Psoas muscle (tissue), 8 donors: Measurements from ENCODE around the gene MRPS2. TPM values are rescaled to one million over a fixed set of nuclear protein-coding genes. Genes with fewer than 3 reads are reported as not detected.

Experiments used
- ATAC-seq, 4 donors: fragments of 200-7000 bp; cut with Tn5 transposase; one replicate each; pipeline ENCODE4 v1.9.1; 2020; ENCODE audit warnings: moderate library complexity in 3 of 4, mild to moderate bottlenecking in 2 of 4
- DNase-seq, 2 donors: peaks; one replicate each; pipeline ENCODE4 v3.0.0-alpha.2; 2020
- H3K27ac ChIP-seq: fragments of 200-600 bp; one replicate; pipeline ENCODE4 v1.8.0; 2022
- H3K27me3 ChIP-seq, 3 donors: fragments of 200-600 bp in 1 of 3; one replicate each; pipeline versions ENCODE4 v1.6.1 to v1.8.0; 2013 to 2022; ENCODE audit warnings: low read length in 2 of 3, mild to moderate bottlenecking in 2 of 3, moderate library complexity in 1 of 3; ENCODE audit not compliant: insufficient read depth in 3 of 3
- H3K36me3 ChIP-seq, 2 donors: fragments of 200-600 bp in 1 of 2; one replicate each; pipeline versions ENCODE4 v1.6.1 to v1.8.0; 2013 to 2022; ENCODE audit warnings: low read depth in 1 of 2, mild to moderate bottlenecking in 1 of 2, moderate library complexity in 1 of 2; ENCODE audit not compliant: insufficient read depth in 1 of 2
- H3K4me1 ChIP-seq: fragments of 200-600 bp; one replicate; pipeline ENCODE4 v1.8.0; 2022
- H3K4me3 ChIP-seq: fragments of 200-600 bp; one replicate; pipeline ENCODE4 v1.8.0; 2022; ENCODE audit warnings: mild to moderate bottlenecking
- H3K9me3 ChIP-seq: fragments of 200-600 bp; one replicate; pipeline ENCODE4 v1.8.0; 2022
- WGBS, 3 donors: extraction: QIAGEN DNeasy Blood & Tissue Kit; methylation state at CpG; one replicate each; pipeline versions ENCODE4 v1.1.6 to v1.1.7; 2013; 5-methylcytosine and 5-hydroxymethylcytosine counted together
- intact Hi-C, 2 donors: fragments of 100-400 bp; cut with DNase I; formaldehyde crosslinking; loops; one replicate each; pipeline versions ENCODE4 v1.11.0 to v1.14.2; 2022
- polyA plus RNA-seq, 3 donors: library from polyadenylated mRNA; stranded (reverse); fragments of 200-250 nt; gene quantifications; one replicate each; pipeline ENCODE4 v1.2.3, GENCODE V29; 2013
- total RNA-seq, 4 donors: library from RNA; stranded (reverse); fragmentation: NEBNext Ultra II Directional in 2 of 4; extraction: Animal tissue kit (Norgen Biotek cat#: 25700) in 2 of 4; gene quantifications; one replicate each; pipeline versions ENCODE4 v1.2.1 to v1.2.4, GENCODE V29; 2021 to 2023
- TF ChIP-seq, protein P1 (sequence below): fragments of 200-600 bp; IDR thresholded peaks from one replicate; pipeline ENCODE4 v1.8.0; 2022; ENCODE audit warnings: antibody characterized with exemption
- donor health status: healthy with polysubstance abuse.
- donor health status: DM: no; HTN: no; CAD: no; lungs with moderate emphysema.
- donor health status: Bipolar disorder and iron deficiency.
- donor health status: healthy.
- donor health status: DM: yes; HTN: yes; CAD: no.
- donor health status: DM: no; HTN: no; CAD: no.
- donor health status: DM: no; HTN: no; CAD: no.
- donor health status: DM: yes; HTN: yes; CAD: no.

MRPS2 gene
- total and polyA plus RNA-seq, 7 donors, result 36.8 to 78.8 (median 47.1) TPM

DNA sequence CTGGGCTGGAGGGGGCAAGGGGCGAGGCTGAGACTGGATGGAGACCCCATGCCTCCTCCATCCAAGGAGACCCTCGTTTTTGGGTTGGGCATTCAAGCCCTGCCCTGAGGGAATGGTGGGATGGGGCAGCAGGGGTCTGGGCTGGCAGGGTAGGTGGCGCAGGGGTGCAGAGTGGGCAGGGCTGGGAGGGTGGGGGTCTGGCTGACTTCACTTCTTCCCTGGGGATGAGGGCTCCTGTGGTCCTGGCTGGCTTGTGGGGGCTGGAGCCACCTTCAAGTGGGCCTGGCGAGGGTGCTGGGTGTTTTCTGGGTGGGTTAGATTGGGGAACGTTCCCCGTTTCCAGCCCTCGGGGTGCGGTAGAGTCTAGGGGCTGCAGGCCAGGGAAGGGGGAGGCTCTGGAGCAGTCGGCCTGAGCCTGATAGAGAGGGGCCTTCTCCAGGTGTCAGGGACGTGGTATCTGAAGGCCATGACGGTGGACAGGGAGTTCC is 21.2 kb downstream of the MRPS2 start:
- DNase-seq, result no peak
- no peak for ATAC-seq

DNA sequence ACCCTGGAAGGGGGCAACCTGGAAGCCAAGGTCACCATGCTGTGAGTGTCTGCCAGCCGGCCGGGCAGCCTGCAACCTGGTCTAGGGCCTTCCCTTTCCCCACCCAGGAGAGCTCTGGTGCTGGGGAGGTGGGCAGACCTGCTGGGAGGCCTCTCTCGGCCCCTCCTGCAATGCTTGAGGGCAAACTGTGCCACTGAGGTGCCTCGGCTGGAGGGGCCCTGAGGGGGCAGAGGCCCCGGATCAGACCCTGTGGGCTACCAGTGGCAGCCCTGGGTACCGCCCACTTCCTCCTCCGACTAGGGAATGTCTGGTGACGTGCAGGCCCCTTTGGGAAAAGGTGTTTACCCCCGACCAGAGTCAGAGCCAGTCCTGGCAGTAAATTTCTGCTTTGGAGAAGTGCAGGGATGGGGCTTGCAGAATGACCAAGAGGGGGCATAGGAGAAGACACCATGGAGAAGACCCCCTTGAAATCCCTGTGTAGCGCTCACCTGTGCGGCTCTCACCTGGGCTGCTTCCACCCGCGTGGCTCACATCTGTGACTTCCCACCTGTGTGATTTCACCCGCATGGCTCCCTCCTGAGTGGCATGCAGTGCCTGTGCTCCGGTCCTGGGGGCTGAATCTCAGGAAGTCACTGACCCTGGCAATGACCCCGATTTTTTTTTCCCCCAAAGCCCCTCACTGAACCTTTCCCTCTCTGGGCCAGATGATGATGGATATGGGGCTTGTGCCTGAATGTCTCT is 21.8 kb downstream of the MRPS2 start:
- 64 to 70% (median 65%) methylated on average over 15 to 16 of the region's 16 CpGs for WGBS, 3 donors
- Histone ChIP-seq H3K27me3 (peaks cover 0 to 23% (median 7%) of the 10 kb centered on the region in 3 donors), H3K36me3 (no peaks in the 10 kb centered on the region), H3K27ac (no peak overlapping the region), H3K9me3 (no peaks in the 10 kb centered on the region), H3K4me3 (no peak overlapping the region), H3K4me1 (no peaks in the 10 kb centered on the region)
- no peak for ATAC-seq
- DNase-seq, result no peak
- intact Hi-C loops, result no loop called here
- TF ChIP-seq, protein P1, sequence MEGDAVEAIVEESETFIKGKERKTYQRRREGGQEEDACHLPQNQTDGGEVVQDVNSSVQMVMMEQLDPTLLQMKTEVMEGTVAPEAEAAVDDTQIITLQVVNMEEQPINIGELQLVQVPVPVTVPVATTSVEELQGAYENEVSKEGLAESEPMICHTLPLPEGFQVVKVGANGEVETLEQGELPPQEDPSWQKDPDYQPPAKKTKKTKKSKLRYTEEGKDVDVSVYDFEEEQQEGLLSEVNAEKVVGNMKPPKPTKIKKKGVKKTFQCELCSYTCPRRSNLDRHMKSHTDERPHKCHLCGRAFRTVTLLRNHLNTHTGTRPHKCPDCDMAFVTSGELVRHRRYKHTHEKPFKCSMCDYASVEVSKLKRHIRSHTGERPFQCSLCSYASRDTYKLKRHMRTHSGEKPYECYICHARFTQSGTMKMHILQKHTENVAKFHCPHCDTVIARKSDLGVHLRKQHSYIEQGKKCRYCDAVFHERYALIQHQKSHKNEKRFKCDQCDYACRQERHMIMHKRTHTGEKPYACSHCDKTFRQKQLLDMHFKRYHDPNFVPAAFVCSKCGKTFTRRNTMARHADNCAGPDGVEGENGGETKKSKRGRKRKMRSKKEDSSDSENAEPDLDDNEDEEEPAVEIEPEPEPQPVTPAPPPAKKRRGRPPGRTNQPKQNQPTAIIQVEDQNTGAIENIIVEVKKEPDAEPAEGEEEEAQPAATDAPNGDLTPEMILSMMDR, result no peak

More for the DNA sequence above, 21.2 kb downstream of the MRPS2 start:
- Histone ChIP-seq H3K4me3 (no peak overlapping the region), H3K36me3 (no peaks in the 10 kb centered on the region), H3K4me1 (no peaks in the 10 kb centered on the region), H3K27me3 (peaks cover 0 to 26% (median 7%) of the 10 kb centered on the region in 3 donors), H3K9me3 (no peaks in the 10 kb centered on the region), H3K27ac (no peak overlapping the region)
- intact Hi-C loops, result no loop called here
- 81 to 97% (median 83%) methylated on average over 6 to 11 of the region's 11 CpGs for WGBS, 3 donors
- TF ChIP-seq, protein P1, result no peak

DNA sequence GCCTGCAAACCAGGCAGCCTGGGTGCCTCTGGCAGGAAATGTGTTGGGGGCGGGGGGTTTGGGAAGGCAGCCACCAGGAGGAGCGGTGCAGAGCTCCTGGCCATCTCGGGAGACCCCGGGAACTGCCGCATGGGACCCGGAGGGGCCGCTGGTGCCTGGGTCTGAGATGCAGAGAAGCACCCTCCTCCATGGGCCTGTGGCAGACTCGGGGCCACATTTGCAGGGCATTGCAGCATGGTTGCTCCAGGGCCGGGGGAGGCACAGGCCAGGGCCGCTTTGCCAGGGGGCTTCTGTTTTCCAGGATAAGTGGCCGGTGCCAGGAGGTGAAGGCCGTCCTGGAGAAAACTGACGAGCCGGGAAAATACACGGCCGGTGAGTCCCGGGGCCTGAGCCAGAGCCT is 22.4 kb downstream of the MRPS2 start:
- ATAC-seq (no peak), DNase-seq (no peak)
- H3K4me1 ChIP-seq, result no peaks in the 10 kb centered on the region
- H3K9me3 ChIP-seq, result no peaks in the 10 kb centered on the region
- TF ChIP-seq, protein P1, result no peak
- 58 to 66% (median 65%) methylated on average over 17 of the region's 17 CpGs for WGBS, 3 donors
- no peaks in the 10 kb centered on the region for H3K36me3 ChIP-seq
- intact Hi-C loops, result no loop called here
- no peak overlapping the region for H3K27ac ChIP-seq
- peaks cover 0 to 23% (median 7%) of the 10 kb centered on the region in 3 donors for H3K27me3 ChIP-seq
- no peak overlapping the region for H3K4me3 ChIP-seq

DNA sequence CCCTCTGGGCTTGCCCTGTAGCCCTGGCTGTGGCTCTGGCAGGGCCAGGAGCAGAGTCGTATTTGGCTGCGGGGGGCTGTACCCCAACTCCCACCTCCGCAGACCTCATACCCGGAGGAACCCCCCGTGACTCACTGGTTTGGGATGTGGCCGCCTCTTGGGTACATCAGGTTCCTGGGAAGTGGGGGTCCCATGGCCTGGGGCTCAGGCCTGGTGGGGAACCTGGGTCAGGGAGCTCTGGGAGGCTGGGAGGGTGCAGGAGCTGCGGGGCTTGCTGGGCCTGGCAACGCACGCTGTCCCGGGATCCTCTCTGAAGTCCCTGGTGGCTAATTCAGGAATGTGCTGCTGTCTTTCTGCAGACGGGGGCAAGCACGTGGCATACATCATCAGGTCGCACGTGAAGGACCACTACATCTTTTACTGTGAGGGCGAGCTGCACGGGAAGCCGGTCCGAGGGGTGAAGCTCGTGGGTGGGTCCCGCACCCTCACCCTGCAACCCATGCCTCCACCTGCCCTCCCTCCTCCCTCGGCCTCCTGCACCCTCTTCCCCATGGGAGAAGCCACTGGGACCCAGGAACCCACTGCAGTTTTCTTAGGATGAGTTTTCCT is 23.1 kb downstream of the MRPS2 start:
- intact Hi-C loops, result no loop called here

More for the DNA sequence above, 23.1 kb downstream of the MRPS2 start:
- Histone ChIP-seq H3K4me3 (no peak overlapping the region), H3K27me3 (peaks cover 0 to 23% (median 7%) of the 10 kb centered on the region in 3 donors), H3K9me3 (no peaks in the 10 kb centered on the region), H3K27ac (no peak overlapping the region), H3K36me3 (no peaks in the 10 kb centered on the region), H3K4me1 (no peaks in the 10 kb centered on the region)
- TF ChIP-seq, protein P1, result no peak
- no peak for ATAC-seq
- DNase-seq, result no peak
- WGBS, 3 donors, result 60 to 67% (median 61%) methylated on average over 19 to 21 of the region's 21 CpGs
